IPS-11a (cell line): ENCODE data around the gene TUBA3C.
"Not testable (repeated sequence)": the region's sequence is repeated elsewhere in the genome, so short reads cannot be mapped to it uniquely, and the experiment has no call there.

Experiments used
- H3K4me3 ChIP-seq: one replicate; pipeline ENCODE4 v1.5.1; 2013; ENCODE audit warnings: low read depth, low read length, control low read depth

Gene TUBA3C

DNA sequence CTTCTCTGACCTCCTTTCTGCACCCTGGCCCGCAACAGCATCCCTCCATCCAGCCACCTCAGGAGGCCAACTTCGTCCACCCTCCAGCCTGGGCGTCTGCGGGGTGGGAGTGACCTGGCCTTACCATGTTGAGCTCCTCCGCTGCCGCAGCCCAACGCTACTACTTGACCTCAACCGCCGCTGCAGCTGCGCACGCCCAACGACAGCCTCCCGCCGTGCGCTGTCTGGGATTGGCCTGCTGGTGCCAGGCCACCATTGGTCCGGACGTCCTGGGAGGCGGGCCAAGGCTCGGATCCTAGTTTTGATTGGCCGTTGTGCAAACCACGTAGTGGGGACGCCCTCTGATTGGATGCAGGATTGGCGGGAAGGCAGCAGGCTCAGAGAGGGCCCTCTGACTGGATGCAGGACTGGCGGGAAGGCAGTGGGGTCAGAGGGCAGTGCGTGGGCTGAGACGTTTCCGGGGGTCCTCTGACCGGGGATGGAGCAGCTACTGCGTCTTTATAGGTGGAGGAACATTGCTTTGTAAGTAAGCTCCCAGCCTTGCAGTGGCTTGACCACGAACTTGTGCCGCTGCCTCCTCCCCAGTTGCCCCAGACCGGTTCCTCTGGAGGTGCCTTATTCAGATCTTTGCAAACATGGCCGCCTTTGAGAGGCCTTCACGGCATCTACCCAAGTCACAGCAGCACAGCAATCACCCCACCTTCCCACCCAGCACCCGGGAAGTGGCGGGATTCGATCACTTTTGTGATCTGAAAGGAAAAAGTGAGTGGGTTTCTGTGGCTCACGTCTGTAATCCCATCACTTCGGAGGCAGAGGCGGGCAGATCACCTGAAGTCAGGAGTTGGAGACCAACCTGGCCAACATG lies at the start of gene TUBA3C:
TUBA3C (minus strand) TSS at position 204 of the 865 bp plus-strand sequence; CDS start at position 127, 77 bp downstream.
- no peak within 1 kb of the TSS for H3K4me3 ChIP-seq

DNA sequence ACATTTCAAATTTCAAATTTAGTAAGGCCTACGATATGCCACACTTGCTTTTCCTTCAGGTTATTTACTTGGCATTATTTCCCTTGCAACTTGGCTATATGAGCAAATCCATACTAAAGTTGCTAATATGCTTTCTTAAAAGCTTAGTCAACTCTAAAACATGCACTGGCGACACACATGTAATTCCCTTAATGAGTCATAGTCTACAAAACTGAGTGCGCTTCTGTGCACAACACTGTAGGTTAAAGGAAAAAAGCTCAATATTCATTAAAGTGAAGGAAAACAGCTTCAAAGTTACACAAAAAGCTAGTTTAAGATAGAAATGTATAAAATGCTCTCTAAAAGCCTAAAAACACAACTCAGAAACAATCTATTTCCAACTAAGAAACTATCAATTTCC lies 25.8 kb upstream of the TUBA3C start:
- not testable (repeated sequence) for H3K4me3 ChIP-seq

DNA sequence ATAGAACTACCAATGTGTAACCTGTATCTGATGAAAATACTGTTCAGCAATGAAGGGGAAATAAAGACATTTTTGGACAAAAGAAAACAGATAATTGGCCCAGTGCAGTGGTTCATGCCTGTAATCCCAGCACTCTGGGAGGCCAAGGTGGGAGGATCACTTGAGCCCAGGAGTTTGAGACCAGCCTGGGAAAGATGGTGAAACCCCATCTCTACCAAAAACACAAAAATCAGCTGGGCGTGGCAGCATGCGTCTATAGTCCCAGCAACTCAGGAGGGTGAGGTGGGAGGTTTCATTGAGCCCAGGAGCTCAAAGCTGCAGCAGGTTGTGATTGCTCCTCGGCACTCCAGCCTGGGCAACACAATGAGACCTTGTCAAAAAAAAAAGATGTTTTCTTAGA lies 11.0 kb upstream of the TUBA3C start:
- not testable (repeated sequence) for H3K4me3 ChIP-seq

DNA sequence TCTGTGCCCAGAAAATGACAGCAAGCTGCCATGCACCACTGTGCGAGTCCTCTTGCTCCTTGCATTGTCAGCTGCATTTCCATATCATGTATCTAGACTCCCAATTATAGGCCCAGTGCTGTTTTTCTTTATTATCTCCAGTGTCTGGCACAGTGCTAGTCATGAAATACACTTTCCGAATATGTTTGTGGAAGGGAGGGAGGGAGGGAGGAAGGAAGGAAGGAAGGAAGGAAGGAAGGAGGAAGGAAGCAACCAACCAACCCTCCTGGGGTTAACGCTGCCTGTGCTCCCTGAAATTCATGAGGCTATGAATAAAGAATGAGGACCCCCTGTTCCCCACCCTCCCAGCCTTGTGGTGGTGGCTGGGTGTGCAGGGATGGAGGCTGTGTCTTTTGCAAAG lies 8.3 kb upstream of the TUBA3C start:
- not testable (repeated sequence) for H3K4me3 ChIP-seq

DNA sequence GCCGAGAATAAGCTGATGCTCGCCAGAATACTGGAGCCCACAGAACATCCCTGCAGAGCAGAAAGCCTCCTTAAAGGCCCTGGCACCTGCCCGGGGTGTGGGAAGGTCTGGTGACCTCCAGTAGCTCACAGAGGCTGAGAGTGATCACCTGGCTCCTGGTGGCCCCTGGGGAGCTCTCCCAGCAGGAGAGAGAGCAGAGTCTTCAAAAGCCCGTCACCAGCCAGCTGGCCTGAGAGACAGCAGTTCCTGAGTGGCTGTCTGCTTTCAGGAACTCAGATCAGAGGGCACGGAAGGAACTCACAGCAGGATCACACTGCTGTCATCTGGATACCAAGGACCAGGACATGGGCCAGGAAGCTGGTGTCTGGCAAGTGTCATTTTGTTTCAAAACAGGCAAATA lies 7.7 kb upstream of the TUBA3C start:
- H3K4me3 ChIP-seq: not testable (repeated sequence)

DNA sequence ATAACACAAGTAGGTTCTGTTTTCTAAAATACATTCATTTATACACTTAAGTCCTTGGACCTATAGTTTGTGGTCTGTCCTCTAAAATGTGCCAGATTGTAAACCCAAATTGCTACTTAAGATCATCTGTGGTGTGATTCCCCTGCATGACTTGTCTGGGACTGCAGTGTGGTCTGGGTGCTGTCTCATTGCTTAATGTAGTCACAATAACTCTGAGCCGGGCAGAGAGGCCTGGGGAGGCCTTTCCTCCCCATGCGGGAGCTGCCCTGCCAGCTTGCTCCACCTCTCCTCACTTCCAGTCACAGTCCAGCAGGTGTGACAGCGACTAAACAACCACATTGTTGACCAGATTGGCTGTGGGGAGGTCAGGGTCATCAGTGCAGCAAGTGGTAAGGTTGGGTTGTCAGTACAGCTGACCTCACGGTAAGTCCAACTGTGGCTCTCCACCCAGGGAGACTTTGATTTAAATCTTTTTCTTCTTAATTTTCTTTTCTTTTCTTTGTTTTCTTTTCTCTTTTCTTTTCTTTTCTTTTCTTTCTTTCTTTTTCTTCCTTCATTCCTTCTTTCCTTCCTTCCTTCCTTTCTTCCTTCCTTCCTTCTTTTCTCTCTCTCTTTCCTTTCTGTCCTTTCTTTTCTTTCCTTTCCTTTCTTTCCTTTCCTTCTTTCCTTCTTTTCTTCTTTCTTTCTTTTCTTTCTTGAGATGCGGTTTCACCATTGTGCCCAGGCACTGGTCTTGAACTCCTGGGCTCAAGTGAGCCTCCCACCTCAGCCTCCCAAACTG lies 4.4 kb upstream of the TUBA3C start:
- H3K4me3 ChIP-seq: no peak overlapping the region

DNA sequence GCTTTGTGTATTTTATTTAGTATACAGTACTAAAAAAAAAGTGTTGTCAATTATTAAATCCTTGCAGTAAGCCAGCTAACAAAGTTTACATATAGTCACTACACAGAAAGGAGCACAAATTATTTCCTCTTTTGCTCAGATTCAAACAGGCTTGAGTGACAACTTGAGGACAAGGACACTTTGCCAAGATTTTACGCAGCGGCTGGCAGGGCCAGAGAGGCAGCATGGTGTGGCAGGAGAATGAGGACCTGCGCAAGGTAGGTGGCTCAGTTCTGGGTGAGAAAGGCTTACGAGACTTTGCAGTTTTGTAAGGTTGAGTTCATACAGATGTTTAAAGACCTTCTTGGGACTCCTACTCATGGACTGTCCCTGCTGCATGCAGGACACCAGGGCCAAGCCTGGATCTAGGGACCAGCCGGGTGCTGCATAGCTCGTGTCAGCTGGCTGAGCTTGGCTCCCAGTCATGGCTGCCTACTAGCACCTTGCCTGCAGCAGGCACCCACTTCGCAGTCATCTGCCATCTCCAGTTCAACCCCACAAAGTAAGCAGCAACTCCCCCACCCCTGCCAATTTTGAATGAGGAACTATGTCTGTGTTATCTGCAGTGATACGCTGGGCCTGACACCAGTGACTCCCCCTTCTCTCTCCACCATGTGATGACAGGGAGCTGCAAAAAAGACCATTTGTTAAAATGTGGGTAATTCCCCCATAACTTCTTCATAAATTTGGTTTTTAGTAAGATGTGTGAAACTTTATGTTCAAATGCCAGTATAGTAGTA lies 3.7 kb upstream of the TUBA3C start:
- no peak overlapping the region for H3K4me3 ChIP-seq

DNA sequence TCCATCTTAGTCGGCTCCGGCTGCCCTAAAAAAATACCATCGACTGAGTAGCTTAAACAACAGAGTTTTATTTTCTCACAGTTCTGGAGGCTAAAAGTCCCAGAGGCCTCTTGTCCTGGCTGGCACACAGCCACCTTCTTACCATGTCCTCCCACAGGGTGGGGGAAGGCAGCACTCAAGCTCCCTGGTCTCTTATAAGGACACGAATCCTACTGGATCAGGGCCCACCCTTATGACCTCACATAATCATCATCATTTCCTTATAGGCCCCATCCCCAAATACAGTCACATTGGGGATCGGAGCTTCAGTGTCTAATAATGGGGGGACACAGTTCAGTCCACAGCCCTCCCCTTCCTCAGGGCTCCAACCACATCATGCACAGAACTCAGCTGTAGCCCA lies 2.6 kb upstream of the TUBA3C start:
- H3K4me3 ChIP-seq: no peak overlapping the region

DNA sequence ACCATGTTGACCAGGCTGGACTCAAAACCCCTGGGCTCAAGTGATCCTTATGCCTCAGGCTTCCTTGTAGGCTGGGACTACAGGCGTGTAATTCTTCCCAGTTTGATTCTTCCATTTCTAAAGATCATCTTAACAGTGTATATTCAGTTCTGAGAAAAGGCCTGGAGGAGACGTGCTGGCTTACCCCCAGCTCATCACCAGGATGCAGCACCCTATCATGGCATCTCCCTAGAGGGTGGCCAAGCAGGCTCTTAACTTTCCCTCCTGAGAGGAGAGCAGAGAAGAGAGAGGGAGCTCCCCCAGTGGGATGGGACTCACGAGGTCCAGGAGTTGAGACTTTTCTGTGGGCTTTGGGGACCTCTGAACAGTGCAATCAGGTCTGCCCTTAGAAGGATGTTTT lies 2.1 kb upstream of the TUBA3C start:
- no peak overlapping the region for H3K4me3 ChIP-seq

DNA sequence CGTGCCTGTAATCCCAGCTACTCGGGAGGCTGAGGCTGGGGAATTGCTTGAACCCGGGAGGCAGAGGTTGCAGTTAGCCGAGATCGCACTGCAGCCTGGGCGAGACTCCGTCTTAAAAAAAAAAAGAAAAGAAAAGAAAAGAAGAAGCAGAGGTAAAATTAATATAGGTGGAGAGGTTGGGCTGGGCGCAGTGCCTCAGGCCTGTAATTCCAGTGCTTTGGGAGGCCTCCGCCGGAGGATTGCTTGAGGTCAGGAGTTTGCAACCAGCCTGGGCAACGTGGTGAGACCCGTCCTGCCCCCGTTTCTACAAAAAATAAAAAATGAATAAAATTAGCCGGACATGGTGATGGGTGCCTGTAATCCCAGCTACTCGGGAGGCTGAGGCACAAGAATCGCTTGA lies 912 bp upstream of the TUBA3C start:
- H3K4me3 ChIP-seq: no peak overlapping the region

DNA sequence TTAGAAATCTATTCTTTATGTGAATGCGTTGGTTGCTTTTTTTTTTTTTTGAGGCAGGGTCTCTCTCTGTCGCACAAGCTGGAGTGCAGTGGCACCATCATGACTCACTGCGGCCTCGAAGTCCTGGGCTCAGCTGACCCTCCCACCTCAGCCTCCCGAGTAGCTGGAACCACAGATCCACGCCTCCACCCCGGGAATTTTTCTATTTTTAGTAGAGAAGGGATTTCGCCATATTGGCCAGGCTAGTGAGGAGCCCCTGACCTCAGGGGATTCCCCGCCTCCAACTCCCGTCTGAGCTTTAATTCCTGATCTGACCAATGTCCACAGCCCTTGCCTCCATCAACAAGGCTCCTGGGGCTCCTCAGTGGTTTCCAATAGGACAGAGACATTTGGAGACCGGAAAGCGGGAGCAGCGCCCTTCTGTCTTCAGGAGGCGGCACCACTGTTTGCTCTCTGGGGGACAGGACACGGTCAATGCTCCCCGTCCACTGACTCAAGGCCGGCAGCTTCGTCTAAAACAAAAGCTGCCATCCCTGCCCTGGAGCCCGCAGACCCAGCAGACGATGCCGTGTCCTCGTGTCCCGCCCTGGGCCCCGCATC lies 503 bp downstream of the TUBA3C start:
- H3K4me3 ChIP-seq: no peak overlapping the region

DNA sequence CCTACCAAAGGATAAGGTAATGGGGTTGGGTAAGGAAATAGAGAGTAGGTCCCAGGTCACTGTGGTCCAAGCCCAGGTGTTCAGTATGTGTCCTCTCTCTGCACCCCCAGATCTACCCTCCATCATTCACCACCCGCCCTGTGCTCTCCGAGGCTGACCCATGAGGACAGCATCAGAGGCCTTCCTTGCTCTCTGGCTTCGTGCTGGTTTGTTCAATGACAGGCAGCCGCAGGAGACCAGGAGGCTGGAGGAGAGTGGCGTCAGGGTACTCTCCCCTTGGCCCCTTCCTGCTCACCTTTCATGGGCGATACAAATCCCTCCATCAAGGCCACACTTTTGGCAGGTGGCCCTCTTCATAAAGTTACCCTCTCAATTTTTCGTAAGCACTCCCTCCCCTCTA lies 1.7 kb downstream of the TUBA3C start:
- H3K4me3 ChIP-seq: no peak overlapping the region

DNA sequence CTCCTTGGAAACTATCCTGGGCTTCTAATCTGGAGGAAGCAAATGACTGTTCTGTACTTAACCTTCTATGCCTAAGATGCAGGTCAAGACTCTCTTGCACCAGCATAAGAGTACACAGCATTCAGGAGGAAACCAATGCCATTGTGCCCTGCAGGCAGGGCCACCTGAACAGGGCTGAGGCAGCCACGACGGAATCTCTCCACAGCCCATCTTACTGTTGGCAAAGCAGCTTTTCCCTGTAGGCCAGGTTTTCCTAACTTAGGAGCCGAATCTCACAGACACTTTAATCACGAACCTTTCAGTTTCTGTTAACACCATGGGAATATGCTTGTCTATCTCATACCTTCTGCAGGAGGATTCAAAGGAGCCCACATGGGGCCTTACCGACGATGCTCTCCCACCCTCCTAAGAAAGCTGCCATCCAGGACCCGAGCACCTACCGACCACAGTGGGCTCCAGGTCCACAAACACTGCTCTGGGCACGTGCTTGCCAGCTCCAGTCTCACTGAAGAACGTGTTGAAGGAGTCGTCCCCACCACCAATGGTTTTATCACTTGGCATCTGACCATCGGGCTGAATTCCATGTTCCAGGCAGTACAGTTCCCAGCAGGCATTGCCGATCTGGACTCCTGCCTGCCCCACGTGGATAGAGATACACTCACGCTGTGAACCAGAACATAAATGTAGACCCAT lies 2.6 kb downstream of the TUBA3C start:
- H3K4me3 ChIP-seq: no peak overlapping the region

DNA sequence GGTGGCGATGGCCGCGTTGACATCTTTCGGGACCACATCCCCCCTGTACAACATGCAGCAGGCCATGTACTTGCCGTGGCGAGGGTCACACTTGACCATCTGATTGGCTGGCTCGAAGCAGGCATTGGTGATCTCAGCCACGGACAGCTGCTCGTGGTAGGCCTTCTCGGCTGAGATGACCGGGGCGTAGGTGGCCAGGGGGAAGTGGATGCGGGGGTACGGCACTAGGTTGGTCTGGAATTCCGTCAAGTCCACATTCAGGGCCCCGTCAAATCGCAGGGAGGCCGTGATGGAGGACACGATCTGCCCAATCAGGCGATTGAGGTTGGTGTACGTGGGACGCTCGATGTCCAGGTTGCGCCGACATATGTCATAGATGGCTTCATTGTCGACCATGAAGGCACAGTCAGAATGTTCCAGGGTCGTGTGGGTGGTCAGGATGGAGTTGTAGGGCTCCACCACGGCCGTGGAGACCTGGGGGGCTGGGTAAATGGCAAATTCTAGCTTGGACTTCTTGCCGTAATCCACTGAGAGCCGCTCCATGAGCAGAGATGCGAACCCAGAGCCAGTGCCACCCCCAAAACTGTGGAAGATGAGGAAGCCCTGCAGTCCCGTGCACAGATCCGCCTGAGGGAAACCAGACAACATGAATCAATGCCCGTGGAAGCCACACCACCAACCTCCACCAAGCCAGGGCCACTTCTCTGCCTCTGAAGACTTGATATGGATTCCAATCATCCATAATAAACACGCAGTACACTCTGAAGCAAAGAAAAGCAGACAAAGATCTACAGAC lies 4.4 kb downstream of the TUBA3C start:
- H3K4me3 ChIP-seq: not testable (repeated sequence)

DNA sequence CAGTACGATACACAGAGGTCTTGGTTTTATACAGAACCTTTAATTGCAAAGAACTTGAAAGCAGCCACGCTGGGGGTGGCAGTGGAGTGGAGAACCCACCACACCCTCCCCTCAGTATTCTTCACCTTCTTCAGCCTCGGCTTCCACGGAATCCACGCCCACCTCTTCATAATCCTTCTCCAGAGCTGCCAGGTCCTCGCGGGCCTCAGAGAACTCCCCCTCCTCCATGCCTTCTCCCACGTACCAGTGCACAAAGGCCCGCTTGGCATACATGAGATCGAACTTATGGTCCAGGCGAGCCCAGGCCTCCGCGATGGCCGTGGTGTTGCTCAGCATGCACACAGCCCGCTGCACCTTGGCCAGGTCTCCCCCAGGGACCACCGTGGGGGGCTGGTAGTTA lies 7.9 kb downstream of the TUBA3C start:
- no peak overlapping the region for H3K4me3 ChIP-seq

DNA sequence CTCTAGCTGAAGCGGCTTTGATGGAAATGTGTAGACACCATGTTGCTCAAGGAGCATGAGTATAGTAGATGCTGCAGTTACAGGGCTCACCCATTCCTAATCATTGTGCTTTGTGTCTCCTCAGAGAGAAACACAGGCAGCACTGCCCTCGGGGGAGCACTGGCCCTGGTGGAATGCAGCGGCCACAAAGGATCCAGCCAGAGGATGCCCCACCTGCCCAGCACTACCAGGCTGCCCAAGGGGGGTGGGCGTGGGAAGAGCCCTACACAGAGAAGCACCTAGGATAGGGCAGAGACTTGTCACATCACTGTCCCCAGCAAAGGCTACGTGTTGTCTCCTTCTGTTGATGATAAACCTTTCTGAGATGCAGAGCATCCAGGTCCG lies 9.0 kb downstream of the TUBA3C start:
- no peak overlapping the region for H3K4me3 ChIP-seq

DNA sequence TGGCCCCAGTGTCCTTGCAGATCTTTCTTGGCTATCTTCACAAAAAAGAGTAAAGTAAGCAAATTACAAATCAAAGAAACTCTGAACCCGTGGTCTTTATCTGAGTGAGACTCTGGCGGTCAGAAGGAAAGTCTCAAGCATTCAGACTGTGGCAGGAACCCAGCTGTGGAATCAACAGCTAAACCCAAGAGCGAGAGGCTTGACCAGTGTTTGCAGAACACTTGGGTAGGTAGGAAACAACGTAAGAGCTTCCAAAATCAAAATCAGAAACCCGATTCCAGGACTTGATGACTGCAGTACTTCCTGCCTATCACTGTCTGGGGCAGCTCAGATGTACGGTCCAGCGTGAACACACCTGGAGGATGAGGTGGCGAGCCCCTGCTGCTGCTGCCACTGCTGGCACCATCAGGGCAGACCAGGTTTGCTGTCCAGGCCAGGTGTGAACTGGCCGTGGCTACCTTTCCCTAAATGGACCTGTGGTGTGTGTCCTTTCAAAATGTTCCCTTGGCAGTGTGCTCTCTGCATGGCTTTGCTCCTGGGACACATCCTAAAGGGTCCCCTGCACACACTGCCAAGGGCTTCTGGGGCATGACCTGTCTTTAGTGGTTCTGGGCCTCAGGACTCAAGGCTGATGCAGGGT lies 9.5 kb downstream of the TUBA3C start:
- no peak overlapping the region for H3K4me3 ChIP-seq

DNA sequence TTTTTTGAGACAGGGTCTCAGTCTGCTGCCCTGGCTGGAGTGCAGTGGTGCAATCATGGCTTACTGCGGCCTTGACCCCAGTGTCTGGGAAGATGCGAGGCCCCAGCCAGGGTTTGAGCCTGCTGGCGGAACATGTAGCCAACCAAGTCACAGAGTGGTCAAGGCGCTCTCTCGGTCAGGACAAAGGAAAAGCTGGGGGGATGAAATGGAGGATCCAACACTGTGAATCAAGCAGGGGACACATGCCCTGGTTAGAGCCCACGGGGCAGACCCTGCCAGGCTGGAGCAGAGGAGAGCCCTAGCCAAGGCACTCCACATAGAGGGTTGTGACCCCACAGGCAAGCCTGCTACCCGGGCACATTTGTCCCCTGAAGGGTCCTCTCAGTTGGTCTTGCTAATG lies 10.1 kb downstream of the TUBA3C start:
- H3K4me3 ChIP-seq: no peak overlapping the region

DNA sequence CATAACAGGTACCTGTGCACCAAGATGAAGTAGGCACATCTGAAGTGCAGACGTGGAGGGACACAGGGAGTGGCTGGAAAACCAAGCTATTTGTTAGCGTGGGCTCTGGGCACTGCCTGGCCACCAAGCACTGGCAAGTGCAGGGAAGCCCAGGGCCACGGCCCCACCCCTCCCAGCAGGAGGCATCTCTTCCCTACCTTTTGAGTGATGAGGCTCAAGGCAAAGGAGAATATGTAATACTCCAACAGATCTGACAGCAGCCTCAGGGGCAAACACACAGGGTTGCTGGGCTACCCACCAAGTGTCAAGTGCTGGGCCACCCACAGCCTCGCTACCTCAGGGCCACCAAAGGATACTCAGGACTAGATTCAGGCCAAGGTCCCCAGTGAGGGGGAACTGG lies 11.6 kb downstream of the TUBA3C start:
- H3K4me3 ChIP-seq: no peak overlapping the region
